GM21528 (cell line): Measurements from ENCODE around the gene FAM171A2.
A peak's percentile ranks its signal among the peaks of the same experiment; 100 is the strongest.

Experiments used
- ATAC-seq: cut with Tn5 transposase; IDR thresholded peaks from one replicate; pipeline ENCODE4 v1.9.1; 2021; ENCODE audit warnings: mild to moderate bottlenecking, moderate library complexity; ENCODE audit not compliant: unreplicated experiment, low FRiP score

The FAM171A2 gene

GRCh38 chr17:44324571-44325275 lies 38.9 kb downstream of the FAM171A2 start, which contains the start of gene SLC25A39:
SLC25A39 (minus strand) TSS chr17:44324823; CDS start chr17:44323562, 1,261 bp downstream.
- peak; percentile 65 for ATAC-seq

DNA sequence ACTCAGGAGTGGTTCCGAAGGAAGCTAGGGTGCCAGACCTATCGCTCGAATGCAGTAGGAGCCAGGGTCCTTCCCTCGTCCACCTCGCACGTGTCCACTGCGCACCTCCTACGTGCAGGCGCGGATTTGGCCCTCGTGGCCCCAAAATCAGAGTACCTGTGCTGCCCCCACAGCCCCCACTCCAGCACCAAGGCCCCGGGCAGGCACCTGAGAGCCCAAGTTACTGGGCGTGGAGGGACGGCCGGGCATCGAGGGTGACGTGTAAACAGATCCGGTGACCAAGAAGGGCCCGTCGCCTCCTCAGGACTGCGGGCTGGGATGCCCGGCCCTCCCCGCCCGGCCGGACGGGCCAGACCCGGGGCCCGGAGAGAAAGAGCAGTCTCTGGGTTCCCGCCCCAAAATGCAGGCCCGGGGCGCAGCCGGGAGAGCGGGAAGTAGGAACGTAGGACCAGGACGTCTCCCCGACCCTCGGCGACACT lies 39.5 kb downstream of the FAM171A2 start:
- peak; percentile 2 for ATAC-seq

GRCh38 chr17:44323359-44324091 lies 40.1 kb downstream of the FAM171A2 start:
- no peak for ATAC-seq

GRCh38 chr17:44322236-44322895 lies 41.3 kb downstream of the FAM171A2 start:
- ATAC-seq, result no peak

GRCh38 chr17:44321246-44322120 lies 42.2 kb downstream of the FAM171A2 start:
- ATAC-seq, result no peak

GRCh38 chr17:44320066-44320465 lies 43.6 kb downstream of the FAM171A2 start:
- no peak for ATAC-seq

GRCh38 chr17:44318077-44318892 lies 45.4 kb downstream of the FAM171A2 start:
- no peak for ATAC-seq

DNA sequence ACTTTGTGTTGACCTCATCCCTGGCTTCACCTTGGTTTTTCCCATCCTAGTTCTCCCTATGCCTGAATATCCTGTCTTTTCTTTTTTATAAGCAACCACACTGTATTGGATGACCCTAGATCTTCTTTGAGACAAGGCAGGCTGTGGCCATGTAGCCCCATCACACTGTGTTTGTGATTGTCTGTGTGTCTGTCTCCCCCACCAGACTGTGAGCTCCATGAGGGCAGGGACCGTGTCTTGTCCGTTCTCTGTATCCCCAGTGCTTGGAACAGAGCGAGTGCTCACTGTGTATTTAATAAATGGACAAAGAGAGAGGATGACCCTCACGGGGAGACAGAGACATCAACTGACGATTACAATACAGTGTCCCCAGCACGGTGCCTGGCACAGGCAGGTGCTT lies 46.1 kb downstream of the FAM171A2 start:
- no peak for ATAC-seq

DNA sequence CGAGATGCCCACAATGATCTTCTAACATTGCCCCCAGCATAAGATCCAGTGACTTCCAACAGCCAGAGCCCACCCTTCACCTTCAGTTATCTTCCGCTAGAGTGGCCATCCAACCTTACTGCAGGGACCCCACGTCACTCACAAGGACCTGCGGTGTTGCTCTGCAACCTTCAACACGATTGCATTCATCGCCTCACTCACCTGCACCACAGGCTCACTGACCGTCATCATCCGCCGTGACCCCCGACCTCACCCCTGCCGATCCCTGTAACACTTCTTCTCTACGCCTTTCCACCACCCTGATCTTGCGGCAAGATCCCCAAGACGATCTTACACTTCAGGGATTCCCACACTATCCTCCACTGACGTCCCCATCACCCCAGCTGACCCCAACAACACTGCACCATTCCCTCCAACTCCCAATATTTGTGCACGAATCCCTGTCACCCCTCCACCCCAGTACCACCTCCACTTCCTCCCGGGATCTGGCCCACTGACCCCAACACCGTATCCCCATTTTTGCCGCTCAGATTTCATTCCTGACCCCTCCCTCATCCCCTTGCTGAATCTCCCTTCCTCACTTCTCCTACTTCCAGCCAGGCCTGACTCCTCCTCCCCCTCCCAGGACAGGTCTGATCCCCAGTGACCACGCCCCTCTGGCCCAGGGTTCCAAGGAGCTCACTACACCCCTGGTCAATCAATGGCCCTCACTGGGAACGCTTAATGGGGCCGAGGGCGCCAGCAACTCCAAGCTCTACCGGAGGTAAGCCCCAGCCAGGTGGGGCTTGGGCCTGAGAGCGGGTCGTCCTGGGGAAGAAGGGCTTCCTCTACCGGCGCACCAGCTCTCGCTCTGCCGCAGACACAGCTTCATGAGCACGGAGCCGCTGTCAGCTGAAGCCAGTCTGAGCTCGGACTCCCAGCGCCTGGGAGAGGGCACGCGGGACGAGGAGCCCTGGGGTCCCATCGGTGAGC lies 47.6 kb downstream of the FAM171A2 start:
- no peak for ATAC-seq

DNA sequence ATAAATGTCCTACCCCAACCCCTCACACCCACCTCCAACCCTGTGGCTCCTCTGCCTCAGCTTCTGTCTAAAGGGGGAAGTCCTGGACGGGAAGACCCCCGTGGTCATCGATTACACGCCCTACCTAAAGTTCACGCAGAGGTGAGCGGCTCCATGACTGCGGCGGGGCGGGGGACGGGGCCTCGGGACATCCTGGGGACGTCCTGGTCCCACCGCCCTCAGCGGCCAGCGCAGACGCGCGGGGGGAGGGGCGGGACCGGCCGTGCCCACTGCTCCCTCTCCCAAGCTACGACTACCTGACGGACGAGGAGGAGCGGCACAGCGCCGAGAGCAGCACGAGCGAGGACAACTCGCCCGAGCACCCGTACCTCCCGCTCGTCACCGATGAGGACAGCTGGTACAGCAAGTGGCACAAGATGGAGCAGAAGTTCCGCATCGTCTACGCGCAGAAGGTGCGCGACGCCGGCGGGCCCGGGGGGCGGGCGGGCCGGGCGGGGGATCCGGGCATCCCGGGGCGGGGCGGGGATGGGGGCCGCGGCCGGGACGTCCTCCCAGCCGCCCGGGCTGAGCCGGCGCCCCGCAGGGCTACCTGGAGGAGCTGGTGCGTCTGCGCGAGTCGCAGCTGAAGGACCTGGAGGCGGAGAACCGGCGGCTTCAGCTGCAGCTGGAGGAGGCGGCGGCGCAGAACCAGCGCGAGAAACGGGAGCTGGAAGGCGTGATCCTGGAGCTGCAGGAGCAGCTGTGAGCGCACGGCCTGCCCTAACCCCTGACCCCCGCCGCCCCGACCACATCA lies 48.6 kb downstream of the FAM171A2 start:
- ATAC-seq, result no peak

- no peak for ATAC-seq
Measured at GRCh38 chr17:44314524-44314868, 49.2 kb downstream of the FAM171A2 start.

DNA sequence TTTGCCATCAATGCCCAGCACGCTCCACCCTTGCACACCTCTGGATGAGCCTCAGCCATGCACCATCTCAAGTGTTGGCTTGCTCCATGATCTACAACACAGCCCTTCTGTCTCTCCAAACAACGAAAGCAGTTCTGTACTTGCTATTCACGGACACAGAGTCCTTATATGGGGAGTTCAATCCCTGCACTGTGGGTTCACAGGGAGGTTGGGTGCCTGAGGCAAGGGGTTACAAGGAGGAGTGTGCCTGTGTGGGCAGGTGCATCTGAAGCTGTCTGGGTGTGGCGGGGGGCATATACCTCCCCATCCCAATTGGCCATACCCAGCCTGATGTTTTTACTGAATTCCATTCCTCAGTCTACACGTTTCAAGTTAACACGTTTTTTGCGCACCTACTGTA lies 49.6 kb downstream of the FAM171A2 start:
- ATAC-seq, result no peak

- ATAC-seq, result no peak
Measured at GRCh38 chr17:44312396-44313104, 51.1 kb downstream of the FAM171A2 start.

DNA sequence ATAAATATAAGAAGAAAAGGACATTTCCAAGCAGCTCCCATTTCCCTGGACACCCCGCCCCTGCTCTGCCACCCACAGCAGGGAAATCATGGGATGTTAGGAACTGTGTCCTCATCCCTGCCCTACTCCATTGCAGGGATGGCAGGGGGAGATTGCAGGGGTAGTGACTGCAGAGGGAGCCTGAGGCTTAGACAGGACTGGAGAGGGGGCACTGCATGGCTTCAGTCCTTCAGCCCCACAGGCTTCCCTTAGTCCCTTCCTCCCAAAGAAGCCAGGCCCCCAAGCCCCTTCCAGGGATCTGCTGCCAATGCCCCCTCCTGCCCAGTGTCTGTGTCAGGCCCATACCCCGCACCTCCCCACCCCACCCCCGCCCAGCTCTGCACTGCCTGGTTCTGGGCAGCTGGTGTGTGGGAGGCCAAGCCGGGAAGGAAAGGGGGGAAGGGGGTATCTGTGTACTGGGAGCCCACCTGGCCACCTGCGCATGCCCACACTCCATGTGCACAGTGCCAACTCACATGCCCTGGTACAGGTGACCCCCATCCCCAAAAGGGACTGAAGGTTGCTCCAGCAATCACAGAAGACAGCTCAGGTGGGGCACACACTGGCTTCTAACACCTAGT lies 52.0 kb downstream of the FAM171A2 start:
- no peak for ATAC-seq

- no peak for ATAC-seq
Measured at GRCh38 chr17:44310609-44311376, 52.9 kb downstream of the FAM171A2 start.

- no peak for ATAC-seq
Measured at GRCh38 chr17:44310188-44310587, 53.5 kb downstream of the FAM171A2 start.
